ENCODE measurements around the gene INTS11.

The INTS11 gene

GRCh38 chr1:1342061-1342562, 17.7 kb upstream of the INTS11 start:
- no peak overlapping the region for H3K27ac ChIP-seq (ENCODE audit: low read depth, low read length, severe bottlenecking)
- peaks cover 39% of the 10 kb centered on the region for H3K36me3 ChIP-seq (ENCODE audit: control insufficient read depth, insufficient read depth, low read length)
- no peaks in the 10 kb centered on the region for H3K9me3 ChIP-seq (ENCODE audit: control insufficient read depth, low read length)
- peaks cover 12% of the 10 kb centered on the region for H3K4me1 ChIP-seq (ENCODE audit: control insufficient read depth, insufficient read depth, low read length, poor library complexity, severe bottlenecking)
- WGBS, 2 experiments (ENCODE audit: insufficient coverage in 2 of 2) = 97 to 98% methylated on average over 24 to 27 of the region's 28 CpGs
- no peak overlapping the region for H3K4me3 ChIP-seq (ENCODE audit: extremely low read depth, insufficient read depth, low read length, poor library complexity, severe bottlenecking)

- H3K4me3 ChIP-seq (ENCODE audit: extremely low read depth, insufficient read depth, low read length, poor library complexity, severe bottlenecking) = no peak overlapping the region
- H3K9me3 ChIP-seq (ENCODE audit: control insufficient read depth, low read length) = no peaks in the 10 kb centered on the region
- WGBS, 2 experiments (ENCODE audit: insufficient coverage in 2 of 2) = 97 to 98% methylated on average over 17 of the region's 17 CpGs
- H3K27ac ChIP-seq (ENCODE audit: low read depth, low read length, severe bottlenecking) = no peak overlapping the region
- peaks cover 42% of the 10 kb centered on the region for H3K36me3 ChIP-seq (ENCODE audit: control insufficient read depth, insufficient read depth, low read length)
- H3K4me1 ChIP-seq (ENCODE audit: control insufficient read depth, insufficient read depth, low read length, poor library complexity, severe bottlenecking) = peaks cover 12% of the 10 kb centered on the region
Observed at GRCh38 chr1:1341549-1342021, 17.1 kb upstream of the INTS11 start.

DNA sequence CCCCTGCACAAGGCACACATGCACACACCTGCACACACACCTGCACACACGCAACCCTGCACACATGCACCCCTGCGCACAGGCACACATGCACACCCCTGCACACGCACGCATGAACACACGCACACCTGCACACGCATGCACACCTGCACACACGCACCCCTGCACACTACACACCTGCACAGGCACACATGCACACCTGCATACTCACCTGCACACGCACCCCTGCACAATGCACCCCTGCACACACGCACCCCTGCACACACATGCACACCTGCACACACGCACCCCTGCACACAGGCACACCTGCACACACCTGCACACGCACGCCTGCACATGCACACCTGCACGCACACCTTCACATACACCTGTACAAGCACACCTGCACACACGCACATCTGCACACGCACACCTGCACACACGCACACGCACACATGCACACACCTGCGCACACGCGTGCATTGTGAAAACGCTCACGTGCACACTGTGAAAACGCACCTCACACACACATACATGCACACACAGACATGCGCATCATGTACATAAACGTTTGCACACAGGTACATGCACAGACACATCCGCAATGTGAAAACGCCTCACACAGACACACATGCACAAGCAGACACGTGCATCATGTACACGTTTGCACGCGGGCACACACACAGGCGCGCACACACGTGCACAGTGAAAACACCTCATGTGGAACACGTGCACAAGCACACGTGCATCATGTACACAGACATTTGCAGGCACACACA, 16.5 kb upstream of the INTS11 start:
- Histone ChIP-seq H3K9me3 (ENCODE audit: control insufficient read depth, low read length) (no peaks in the 10 kb centered on the region), H3K36me3 (ENCODE audit: control insufficient read depth, insufficient read depth, low read length) (peaks cover 48% of the 10 kb centered on the region), H3K4me1 (ENCODE audit: control insufficient read depth, insufficient read depth, low read length, poor library complexity, severe bottlenecking) (peaks cover 8% of the 10 kb centered on the region), H3K27ac (ENCODE audit: low read depth, low read length, severe bottlenecking) (no peak overlapping the region), H3K4me3 (ENCODE audit: extremely low read depth, insufficient read depth, low read length, poor library complexity, severe bottlenecking) (no peak overlapping the region)
- 94 to 95% methylated on average over 28 to 36 of the region's 36 CpGs for WGBS, 2 experiments (ENCODE audit: insufficient coverage in 2 of 2)

GRCh38 chr1:1340185-1340584, 15.7 kb upstream of the INTS11 start:
- peaks cover 49% of the 10 kb centered on the region for H3K36me3 ChIP-seq (ENCODE audit: control insufficient read depth, insufficient read depth, low read length)
- H3K27ac ChIP-seq (ENCODE audit: low read depth, low read length, severe bottlenecking) = no peak overlapping the region
- peaks cover under 1% of the 10 kb centered on the region for H3K4me1 ChIP-seq (ENCODE audit: control insufficient read depth, insufficient read depth, low read length, poor library complexity, severe bottlenecking)
- 94 to 95% methylated on average over 14 to 23 of the region's 23 CpGs for WGBS, 2 experiments (ENCODE audit: insufficient coverage in 2 of 2)
- H3K4me3 ChIP-seq (ENCODE audit: extremely low read depth, insufficient read depth, low read length, poor library complexity, severe bottlenecking) = no peak overlapping the region
- no peaks in the 10 kb centered on the region for H3K9me3 ChIP-seq (ENCODE audit: control insufficient read depth, low read length)

DNA sequence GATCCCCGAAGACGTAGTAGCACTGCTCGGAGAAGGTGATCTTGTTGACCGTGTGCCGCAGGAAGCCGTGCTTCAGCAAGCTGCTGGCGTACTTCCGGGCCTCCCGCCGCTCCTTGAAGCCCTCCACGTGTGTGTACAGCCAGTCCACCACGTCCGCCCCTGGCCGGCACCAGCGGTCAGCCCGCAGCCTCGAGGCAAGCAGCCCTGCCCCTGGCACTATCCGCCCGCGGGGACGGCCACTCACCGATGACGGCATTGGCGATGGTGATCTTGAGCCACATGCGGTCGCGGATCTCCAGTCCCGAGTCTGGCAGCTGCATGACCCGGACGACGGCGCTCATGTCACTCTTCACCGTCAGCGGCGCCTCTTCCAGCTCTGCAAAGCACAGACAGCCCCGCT, 13.8 kb upstream of the INTS11 start:
- H3K4me3 ChIP-seq (ENCODE audit: extremely low read depth, insufficient read depth, low read length, poor library complexity, severe bottlenecking) = no peak overlapping the region
- H3K36me3 ChIP-seq (ENCODE audit: control insufficient read depth, insufficient read depth, low read length) = peaks cover 49% of the 10 kb centered on the region
- WGBS, 2 experiments (ENCODE audit: insufficient coverage in 2 of 2) = 95 to 96% methylated on average over 35 to 36 of the region's 36 CpGs
- H3K9me3 ChIP-seq (ENCODE audit: control insufficient read depth, low read length) = no peaks in the 10 kb centered on the region
- H3K27ac ChIP-seq (ENCODE audit: low read depth, low read length, severe bottlenecking) = no peak overlapping the region
- H3K4me1 ChIP-seq (ENCODE audit: control insufficient read depth, insufficient read depth, low read length, poor library complexity, severe bottlenecking) = no peaks in the 10 kb centered on the region

DNA sequence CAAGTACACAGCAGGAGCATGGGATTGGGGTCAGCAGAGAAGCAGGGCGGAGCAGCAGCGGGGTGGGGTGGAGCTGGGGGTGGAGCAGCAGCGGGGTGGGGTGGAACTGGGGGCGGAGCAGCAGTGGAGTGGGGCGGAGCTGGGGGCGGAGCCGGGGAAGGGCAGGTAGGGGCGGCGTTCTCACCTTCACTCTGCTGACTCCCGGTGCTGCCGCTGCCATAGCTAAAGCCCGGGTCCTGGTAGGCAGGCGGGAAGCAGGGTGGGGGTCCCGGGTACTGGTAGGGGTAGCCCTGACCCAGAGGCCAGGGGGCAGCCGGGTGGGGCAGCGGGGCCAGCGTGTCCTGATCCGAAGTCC, 13.3 kb upstream of the INTS11 start:
- Histone ChIP-seq H3K36me3 (ENCODE audit: control insufficient read depth, insufficient read depth, low read length) (peaks cover 49% of the 10 kb centered on the region), H3K27ac (ENCODE audit: low read depth, low read length, severe bottlenecking) (no peak overlapping the region), H3K4me1 (ENCODE audit: control insufficient read depth, insufficient read depth, low read length, poor library complexity, severe bottlenecking) (no peaks in the 10 kb centered on the region), H3K9me3 (ENCODE audit: control insufficient read depth, low read length) (no peaks in the 10 kb centered on the region), H3K4me3 (ENCODE audit: extremely low read depth, insufficient read depth, low read length, poor library complexity, severe bottlenecking) (no peak overlapping the region)
- WGBS, 2 experiments (ENCODE audit: insufficient coverage in 2 of 2) = 84 to 90% methylated on average over 9 to 13 of the region's 18 CpGs

- no peaks in the 10 kb centered on the region for H3K4me1 ChIP-seq (ENCODE audit: control insufficient read depth, insufficient read depth, low read length, poor library complexity, severe bottlenecking)
- H3K4me3 ChIP-seq (ENCODE audit: extremely low read depth, insufficient read depth, low read length, poor library complexity, severe bottlenecking) = no peak overlapping the region
- no peak overlapping the region for H3K27ac ChIP-seq (ENCODE audit: low read depth, low read length, severe bottlenecking)
- H3K36me3 ChIP-seq (ENCODE audit: control insufficient read depth, insufficient read depth, low read length) = peaks cover 49% of the 10 kb centered on the region
- WGBS, 2 experiments (ENCODE audit: insufficient coverage in 2 of 2) = 95 to 98% methylated on average over 26 to 32 of the region's 32 CpGs
- H3K9me3 ChIP-seq (ENCODE audit: control insufficient read depth, low read length) = no peaks in the 10 kb centered on the region
Observed at GRCh38 chr1:1336931-1337792, 12.7 kb upstream of the INTS11 start.

GRCh38 chr1:1336446-1336845, 12.0 kb upstream of the INTS11 start:
- Histone ChIP-seq H3K9me3 (ENCODE audit: control insufficient read depth, low read length) (no peaks in the 10 kb centered on the region), H3K4me1 (ENCODE audit: control insufficient read depth, insufficient read depth, low read length, poor library complexity, severe bottlenecking) (no peaks in the 10 kb centered on the region), H3K36me3 (ENCODE audit: control insufficient read depth, insufficient read depth, low read length) (peaks cover 42% of the 10 kb centered on the region), H3K4me3 (ENCODE audit: extremely low read depth, insufficient read depth, low read length, poor library complexity, severe bottlenecking) (no peak overlapping the region), H3K27ac (ENCODE audit: low read depth, low read length, severe bottlenecking) (no peak overlapping the region)
- WGBS, 2 experiments (ENCODE audit: insufficient coverage in 2 of 2) = 94 to 95% methylated on average over 19 to 26 of the region's 26 CpGs

GRCh38 chr1:1335792-1336248, 11.4 kb upstream of the INTS11 start:
- H3K9me3 ChIP-seq (ENCODE audit: control insufficient read depth, low read length) = no peaks in the 10 kb centered on the region
- H3K4me3 ChIP-seq (ENCODE audit: extremely low read depth, insufficient read depth, low read length, poor library complexity, severe bottlenecking) = no peak overlapping the region
- peaks cover 36% of the 10 kb centered on the region for H3K36me3 ChIP-seq (ENCODE audit: control insufficient read depth, insufficient read depth, low read length)
- WGBS, 2 experiments (ENCODE audit: insufficient coverage in 2 of 2) = 94 to 98% methylated on average over 18 to 19 of the region's 21 CpGs
- H3K27ac ChIP-seq (ENCODE audit: low read depth, low read length, severe bottlenecking) = no peak overlapping the region
- no peaks in the 10 kb centered on the region for H3K4me1 ChIP-seq (ENCODE audit: control insufficient read depth, insufficient read depth, low read length, poor library complexity, severe bottlenecking)

- H3K27ac ChIP-seq (ENCODE audit: low read depth, low read length, severe bottlenecking) = no peak overlapping the region
- no peak overlapping the region for H3K4me3 ChIP-seq (ENCODE audit: extremely low read depth, insufficient read depth, low read length, poor library complexity, severe bottlenecking)
- 95 to 97% methylated on average over 11 to 15 of the region's 16 CpGs for WGBS, 2 experiments (ENCODE audit: insufficient coverage in 2 of 2)
- H3K4me1 ChIP-seq (ENCODE audit: control insufficient read depth, insufficient read depth, low read length, poor library complexity, severe bottlenecking) = no peaks in the 10 kb centered on the region
- no peaks in the 10 kb centered on the region for H3K9me3 ChIP-seq (ENCODE audit: control insufficient read depth, low read length)
- peaks cover 31% of the 10 kb centered on the region for H3K36me3 ChIP-seq (ENCODE audit: control insufficient read depth, insufficient read depth, low read length)
Observed at GRCh38 chr1:1335283-1335682, 10.8 kb upstream of the INTS11 start.

All from mesodermal cell (in vitro differentiated cells).